ENCODE data around the gene FAM222A.

The FAM222A gene

DNA sequence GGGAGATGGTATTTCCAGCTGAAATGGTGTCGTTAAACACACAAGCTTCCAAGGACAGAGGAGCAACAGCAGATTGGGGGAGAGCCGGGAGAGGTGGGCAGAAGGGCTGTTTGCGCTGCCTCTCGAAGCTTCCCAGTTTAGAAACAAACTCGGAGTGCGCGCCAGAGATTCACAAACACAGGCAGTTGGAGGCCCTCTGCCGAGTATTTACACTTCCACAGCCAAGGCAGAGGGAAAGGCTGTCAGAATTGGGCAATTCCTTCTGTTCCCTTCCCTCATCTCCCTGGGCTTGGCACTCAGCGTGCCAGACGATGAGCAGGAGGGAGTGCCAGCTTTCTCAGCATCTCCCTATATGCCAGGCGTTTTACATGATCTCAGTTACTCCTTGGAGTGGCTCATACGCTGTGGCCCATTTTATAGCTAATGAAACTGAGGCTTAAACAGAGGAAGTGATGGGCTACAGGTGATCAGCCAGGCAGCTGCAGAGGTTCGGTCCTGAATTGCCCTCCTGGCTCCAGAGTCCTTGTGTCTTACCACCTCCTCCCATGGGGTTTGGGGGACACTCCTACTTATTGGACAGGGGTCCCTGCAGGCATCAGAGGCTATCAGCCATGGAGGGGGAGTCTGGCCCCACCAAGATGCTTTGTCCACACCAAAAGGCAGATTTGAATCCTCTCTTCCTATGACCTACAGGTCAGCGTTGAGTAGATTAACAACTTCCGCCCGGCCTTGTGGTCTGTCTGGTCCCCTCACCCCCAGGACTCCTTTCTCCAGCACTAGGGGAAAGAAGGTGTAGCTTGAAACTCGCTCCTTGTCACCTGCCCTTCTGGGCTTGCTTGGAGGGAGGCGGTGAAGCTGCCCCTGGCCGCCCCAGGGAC is 3.1 kb downstream of the FAM222A start:
- H3K4me3 ChIP-seq (ENCODE audit: low read length): no peak overlapping the region
- DNase-seq (ENCODE audit: low read depth): peak; percentile 62
- TF ChIP-seq, protein P1, sequence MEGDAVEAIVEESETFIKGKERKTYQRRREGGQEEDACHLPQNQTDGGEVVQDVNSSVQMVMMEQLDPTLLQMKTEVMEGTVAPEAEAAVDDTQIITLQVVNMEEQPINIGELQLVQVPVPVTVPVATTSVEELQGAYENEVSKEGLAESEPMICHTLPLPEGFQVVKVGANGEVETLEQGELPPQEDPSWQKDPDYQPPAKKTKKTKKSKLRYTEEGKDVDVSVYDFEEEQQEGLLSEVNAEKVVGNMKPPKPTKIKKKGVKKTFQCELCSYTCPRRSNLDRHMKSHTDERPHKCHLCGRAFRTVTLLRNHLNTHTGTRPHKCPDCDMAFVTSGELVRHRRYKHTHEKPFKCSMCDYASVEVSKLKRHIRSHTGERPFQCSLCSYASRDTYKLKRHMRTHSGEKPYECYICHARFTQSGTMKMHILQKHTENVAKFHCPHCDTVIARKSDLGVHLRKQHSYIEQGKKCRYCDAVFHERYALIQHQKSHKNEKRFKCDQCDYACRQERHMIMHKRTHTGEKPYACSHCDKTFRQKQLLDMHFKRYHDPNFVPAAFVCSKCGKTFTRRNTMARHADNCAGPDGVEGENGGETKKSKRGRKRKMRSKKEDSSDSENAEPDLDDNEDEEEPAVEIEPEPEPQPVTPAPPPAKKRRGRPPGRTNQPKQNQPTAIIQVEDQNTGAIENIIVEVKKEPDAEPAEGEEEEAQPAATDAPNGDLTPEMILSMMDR (conservative IDR thresholded peaks at IDR 0.05; ENCODE audit: low read length): 0 out of 2 replicates have a peak, but pooled peaks have one; percentile 6

DNA sequence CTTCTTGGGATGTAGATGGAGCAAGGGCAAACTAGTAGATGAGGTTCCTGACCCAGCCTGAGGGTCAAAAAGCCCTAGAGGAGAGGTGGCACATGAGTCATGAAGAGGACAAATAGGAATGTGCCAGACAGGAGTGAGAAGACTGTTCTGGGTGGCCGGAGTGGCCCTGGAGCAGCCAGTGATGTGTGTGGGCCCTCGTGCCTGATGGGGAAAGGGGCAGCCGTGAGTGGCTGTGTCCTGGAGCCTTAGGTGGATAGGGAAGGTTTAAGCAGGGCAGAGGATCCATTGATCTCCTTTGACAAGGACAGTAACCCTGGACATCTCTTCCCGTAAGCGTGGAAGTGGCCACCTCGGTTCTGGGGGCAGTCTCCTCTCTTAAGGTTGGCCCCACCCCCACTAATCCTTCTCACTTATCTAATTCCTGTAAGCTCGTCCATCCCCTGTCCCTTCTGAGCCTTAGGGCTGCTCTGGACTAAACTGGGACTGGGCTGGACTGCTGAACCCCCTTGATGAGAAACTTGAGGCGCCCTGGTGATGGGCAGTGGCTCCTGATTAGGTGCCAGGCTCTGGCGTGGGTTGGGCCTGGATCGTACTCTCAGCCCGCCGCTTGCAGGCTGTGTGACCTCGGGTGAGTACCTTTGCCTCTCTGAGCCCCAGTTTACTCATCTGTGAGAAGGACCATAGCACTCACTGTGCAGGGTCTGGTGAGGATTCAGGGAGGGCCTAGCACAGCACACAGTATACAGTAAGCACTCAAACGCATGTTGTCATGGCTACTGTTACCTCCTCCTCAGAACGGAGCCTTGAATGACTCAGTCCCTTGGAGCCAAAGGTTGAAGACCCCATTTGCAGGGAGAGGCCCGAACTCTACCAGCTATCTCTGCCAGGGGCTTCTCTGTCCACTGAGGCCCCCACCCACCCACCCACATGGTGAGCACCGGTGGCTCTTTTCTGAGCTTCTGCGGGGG is 4.0 kb downstream of the FAM222A start:
- no peak for DNase-seq (ENCODE audit: low read depth)
- TF ChIP-seq, protein P1 (conservative IDR thresholded peaks at IDR 0.05; ENCODE audit: low read length): no peak
- H3K4me3 ChIP-seq (ENCODE audit: low read length): no peak overlapping the region

- no peak for DNase-seq (ENCODE audit: low read depth)
- TF ChIP-seq, protein P1 (conservative IDR thresholded peaks at IDR 0.05; ENCODE audit: low read length): no peak
- H3K4me3 ChIP-seq (ENCODE audit: low read length): no peak overlapping the region
These were observed 4.8 kb downstream of the FAM222A start for GRCh38 chr12:109718390-109718789.

DNA sequence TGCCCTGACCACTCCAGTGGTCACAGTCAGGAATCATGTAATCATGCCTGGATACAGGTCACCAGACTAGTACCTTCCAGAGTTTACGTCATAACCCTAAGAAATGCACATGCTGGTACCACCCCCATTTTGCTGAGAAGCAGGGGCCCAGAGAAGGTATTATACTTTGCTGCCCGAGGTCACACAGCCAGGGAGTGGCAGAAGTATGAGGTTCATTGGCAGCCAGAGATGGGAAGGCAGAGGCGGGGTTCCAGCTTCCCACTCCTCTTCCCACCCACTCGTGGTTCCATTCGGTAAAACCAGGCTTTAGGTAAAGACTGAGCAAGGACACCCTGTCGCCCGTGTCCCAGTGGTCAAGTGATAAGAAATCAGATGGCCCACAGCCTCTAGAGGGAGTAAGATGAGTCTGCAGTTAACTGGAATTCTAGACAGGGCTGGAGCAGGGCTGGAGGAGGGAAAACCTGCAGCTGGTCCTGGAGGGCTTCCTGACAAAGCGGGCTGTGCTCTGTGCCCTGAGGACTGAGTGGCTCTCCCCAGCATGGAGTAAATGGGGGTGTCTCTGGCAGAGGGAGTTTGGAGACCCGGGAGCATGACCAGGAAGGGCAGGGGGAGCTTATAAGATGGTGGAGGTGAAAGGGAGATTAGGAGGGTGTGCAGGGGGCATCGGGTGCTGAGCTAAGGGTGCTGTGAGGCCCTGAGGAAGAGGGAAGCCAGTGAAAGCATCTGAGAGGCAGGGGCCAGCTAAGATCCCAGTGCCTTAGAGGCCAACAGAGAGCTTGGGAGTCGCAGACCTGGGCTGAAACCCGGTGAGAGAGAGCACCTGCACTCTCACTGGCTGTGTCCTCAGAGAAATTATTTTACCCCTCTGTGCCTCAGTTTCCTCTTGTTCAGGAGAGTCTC is 5.7 kb downstream of the FAM222A start:
- H3K4me3 ChIP-seq (ENCODE audit: low read length): no peak overlapping the region
- TF ChIP-seq, protein P1 (conservative IDR thresholded peaks at IDR 0.05; ENCODE audit: low read length): peak; percentile 39
- no peak for DNase-seq (ENCODE audit: low read depth)

- DNase-seq (ENCODE audit: low read depth): no peak
- TF ChIP-seq, protein P1 (conservative IDR thresholded peaks at IDR 0.05; ENCODE audit: low read length): no peak
- H3K4me3 ChIP-seq (ENCODE audit: low read length): no peak overlapping the region
These were observed 6.7 kb downstream of the FAM222A start for GRCh38 chr12:109720152-109720856.

GRCh38 chr12:109720857-109721189 is 7.2 kb downstream of the FAM222A start:
- TF ChIP-seq, protein P1 (conservative IDR thresholded peaks at IDR 0.05; ENCODE audit: low read length): no peak
- no peak for DNase-seq (ENCODE audit: low read depth)
- no peak overlapping the region for H3K4me3 ChIP-seq (ENCODE audit: low read length)

Data from AG10803 (cell line).